AG09309 (cell line): ENCODE measurements around the gene URB1.
A peak's percentile ranks its signal among the peaks of the same experiment; 100 is the strongest.

Source experiments
- DNase-seq: peaks from one replicate; pipeline ENCODE4 v3.0.0-alpha.2; 2010; ENCODE audit warnings: low read depth
- H3K4me3 ChIP-seq: 2 replicates; pipeline ENCODE4 v1.5.1; 2011; ENCODE audit warnings: mild to moderate bottlenecking, low read depth, low read length, moderate library complexity; ENCODE audit not compliant: control insufficient read depth
- TF ChIP-seq, protein P1 (sequence below): IDR thresholded peaks from 2 replicates; pipeline ENCODE4 v1.5.1; 2011; ENCODE audit warnings: mild to moderate bottlenecking, low read depth, low read length, inconsistent platforms; ENCODE audit not compliant: insufficient read depth, control insufficient read depth; ENCODE audit errors: missing control alignments

URB1 gene

DNA sequence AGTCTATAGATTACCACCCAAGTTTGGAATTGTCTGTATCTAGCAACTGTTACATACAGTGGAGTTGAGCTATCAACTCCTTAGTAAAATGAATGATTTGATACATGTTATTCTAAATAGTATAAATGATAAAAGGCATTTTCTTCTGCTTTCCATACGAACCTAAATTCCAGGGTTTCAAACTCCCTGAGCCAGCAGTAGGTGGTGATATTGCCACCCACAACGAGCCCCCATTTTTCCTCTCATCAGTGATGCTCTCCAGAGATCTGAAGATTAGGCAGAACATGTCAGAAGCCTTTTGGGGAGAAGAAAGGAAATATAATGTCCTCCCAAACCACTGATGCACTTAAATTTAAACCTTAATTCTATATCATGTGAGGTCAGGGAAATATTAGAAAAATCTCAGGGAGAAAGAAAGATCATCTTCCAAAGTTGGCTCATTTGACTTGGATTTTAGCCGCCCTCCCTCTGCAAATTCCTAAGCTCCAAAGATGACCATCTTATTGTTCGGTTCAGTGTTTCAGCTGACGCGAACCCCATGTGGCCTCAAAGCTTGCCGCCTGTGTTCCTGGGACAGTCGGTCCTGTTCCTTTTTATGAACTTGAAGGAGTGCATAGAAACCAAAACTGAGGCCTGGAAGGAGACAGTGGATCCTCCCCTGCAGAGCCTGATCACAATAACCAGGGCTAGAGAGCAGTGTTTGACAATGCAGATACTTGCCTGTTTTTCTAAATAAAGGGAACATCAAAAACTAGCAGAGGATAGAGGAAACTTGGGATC, 22.0 kb upstream of the URB1 start:
- no peak overlapping the region for H3K4me3 ChIP-seq
- TF ChIP-seq, protein P1, sequence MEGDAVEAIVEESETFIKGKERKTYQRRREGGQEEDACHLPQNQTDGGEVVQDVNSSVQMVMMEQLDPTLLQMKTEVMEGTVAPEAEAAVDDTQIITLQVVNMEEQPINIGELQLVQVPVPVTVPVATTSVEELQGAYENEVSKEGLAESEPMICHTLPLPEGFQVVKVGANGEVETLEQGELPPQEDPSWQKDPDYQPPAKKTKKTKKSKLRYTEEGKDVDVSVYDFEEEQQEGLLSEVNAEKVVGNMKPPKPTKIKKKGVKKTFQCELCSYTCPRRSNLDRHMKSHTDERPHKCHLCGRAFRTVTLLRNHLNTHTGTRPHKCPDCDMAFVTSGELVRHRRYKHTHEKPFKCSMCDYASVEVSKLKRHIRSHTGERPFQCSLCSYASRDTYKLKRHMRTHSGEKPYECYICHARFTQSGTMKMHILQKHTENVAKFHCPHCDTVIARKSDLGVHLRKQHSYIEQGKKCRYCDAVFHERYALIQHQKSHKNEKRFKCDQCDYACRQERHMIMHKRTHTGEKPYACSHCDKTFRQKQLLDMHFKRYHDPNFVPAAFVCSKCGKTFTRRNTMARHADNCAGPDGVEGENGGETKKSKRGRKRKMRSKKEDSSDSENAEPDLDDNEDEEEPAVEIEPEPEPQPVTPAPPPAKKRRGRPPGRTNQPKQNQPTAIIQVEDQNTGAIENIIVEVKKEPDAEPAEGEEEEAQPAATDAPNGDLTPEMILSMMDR, result peak; percentile 68
- no peak for DNase-seq

DNA sequence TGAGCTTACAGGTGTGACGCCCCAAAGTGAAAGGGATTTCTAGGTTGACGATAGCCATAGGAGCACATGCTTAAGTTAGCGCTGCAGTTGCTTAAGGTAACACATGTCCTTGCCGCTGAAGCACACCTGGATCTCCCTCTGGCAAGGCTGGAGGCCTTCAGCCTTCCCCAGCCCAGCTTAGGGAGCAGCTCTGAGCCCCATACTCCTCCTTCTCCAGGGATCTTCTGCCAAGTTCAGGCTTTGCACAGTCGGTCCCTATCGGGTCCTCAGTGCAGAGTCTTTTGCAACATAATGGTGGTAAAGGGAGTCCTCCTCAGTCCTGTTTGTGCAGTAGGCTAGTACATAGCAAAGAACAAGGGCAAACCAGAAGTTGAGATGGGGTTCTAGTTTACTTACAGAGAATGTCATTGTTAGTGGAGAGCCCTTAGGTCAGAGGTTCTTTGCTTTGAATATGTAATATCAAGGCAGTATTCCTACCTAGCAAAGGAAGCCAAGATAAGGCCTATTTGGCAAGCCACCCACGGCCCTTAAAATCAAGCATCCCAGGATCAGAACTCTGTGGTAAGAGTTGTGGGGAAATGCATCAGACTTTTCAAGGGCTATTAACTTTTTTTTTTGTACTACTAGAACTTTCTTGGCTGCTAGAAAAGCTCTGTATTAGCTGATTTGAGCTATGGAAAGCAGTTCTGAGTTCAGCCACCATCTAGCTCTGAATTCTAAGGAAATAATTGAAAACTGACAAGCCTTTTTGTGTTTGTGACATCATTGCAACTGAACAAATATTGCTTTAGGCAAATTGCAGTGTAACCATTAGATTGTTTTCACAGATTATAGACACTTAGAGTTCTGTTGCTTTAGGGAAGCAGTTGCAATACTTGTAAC, 21.1 kb upstream of the URB1 start:
- no peak overlapping the region; the same call in none of the 2 replicates for H3K4me3 ChIP-seq
- no peak for DNase-seq
- TF ChIP-seq, protein P1, result no peak

DNA sequence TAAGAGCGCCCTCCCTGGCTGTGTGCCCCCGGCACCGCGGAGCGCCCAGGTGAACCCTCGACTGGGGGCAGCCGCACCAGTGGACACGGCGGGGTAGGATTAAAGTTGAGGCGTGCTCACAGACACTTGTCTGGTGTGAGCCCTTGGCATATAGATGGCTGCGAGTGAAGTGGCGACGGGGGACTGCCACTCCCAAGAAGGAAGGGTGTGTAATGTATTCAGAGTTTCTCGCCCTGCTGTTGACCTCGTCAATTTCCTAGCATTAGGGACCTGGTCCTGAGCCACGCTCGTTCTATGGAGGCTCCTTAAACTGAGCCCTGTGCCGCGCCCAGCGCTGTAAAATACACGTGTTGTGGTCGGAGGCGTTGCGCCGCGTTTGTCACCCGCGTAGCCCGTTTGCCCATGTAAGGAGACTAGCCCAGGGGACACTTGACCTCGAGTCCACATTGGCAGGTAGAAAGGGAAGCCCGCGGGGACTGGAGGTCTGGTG, 20.2 kb upstream of the URB1 start:
- peak overlapping the region; percentile 69 for H3K4me3 ChIP-seq
- no peak for DNase-seq
- TF ChIP-seq, protein P1, result peak; percentile 24

DNA sequence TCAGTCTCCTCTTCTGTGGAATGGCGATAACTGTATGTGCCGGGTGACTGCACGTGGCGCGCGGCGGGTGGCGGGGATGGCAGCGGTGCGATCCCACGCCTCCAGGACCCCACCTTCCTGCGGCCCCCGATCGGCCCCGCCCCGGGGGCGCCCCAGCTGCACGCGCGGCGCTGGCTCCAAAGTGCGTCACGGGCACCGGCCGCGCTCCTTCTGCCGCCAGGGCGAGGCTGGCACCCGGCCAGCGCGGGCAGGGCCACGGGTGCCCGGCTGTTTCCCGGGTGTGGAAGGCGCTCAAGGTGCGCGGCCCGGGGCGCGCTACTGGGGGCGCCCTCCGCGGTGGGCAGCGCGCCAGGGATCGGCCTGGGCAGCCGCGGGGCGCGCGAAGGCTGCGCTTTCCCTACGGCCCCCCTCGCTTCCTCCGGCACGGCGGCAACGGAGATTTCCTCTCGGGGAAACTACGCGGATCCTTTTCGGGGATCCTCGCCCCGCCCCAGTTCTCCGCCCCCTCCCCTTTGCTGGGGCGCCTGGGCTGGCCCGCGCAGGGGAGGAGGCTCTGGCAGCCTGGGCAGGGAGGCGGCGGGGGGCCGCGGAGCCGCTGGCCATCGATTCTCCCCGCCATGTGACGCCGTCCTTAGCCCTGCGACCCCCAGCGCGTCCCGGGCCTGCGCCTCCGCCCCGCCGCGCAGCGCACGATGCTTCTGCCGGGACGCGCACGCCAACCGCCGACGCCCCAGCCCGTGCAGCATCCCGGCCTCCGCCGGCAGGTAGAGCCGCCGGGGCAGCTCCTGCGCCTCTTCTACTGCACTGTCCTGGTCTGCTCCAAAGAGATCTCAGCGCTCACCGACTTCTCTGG, 19.6 kb upstream of the URB1 start, which contains the start of gene EVA1C:
Gene EVA1C, plus strand, starts transcription at position 545 of the 853 bp plus-strand sequence. Its CDS starts 148 bp downstream, at position 693.
- TF ChIP-seq, protein P1, result no peak
- DNase-seq, result no peak
- peak within 1 kb of the TSS; percentile 69 for H3K4me3 ChIP-seq

DNA sequence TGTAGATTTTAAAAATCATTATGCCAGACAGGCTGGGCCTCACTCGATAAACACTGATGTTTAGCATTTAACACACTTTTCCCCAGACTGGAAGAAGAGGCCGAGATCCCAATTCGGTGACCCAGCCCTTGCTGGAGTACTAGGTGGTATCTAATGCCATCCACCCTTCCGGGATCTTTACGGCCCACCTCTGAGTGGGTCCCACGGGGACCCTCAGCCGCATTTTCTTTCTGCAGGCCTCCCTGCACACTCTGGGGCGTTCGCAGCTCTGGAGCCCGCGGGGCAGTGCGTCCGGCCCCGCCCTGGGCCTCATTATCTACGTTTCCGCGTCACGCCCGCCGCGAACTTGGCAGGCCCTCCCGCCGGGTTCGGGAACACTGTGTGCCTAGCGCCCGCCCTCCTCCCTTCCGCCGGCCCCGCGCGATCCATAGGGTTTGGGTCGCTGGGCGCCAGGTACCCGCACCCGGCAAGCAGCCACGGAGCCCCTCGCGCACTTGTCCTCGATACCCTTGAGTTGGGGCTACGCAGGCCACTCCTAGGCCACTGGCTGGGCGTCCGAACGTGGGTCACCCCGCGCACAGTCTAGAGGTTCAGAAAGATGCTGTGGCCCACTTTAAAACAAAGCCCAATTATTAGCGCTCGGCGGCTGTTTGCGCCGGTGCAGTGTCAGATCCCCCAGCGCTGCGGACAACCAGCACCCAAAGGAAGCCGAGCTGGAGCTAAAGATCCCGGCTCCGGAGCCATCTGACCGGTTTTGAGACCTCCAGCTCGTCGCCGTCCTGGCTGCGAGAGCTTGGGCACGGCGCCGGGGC, 18.7 kb upstream of the URB1 start:
- TF ChIP-seq, protein P1, result no peak
- H3K4me3 ChIP-seq, result peak overlapping the region; percentile 69
- no peak for DNase-seq
